HepG2 (cell line): ENCODE results near the gene BBS1. TPM values are rescaled to one million over a fixed set of nuclear protein-coding genes. Genes with fewer than 3 reads are reported as not detected.

Experiments
- CREM ChIP-seq, 2 experiments: sonication (generic) in 1 of 2; formaldehyde crosslinking in 1 of 2; IDR thresholded peaks; 2 replicates each; pipeline versions ENCODE4 v1.4.0 to v1.6.1; 2016 to 2020; ENCODE audit warnings: antibody characterized with exemption in 1 of 2, mild to moderate bottlenecking in 1 of 2, missing genetic modification reagents in 1 of 2
- DNMT1 ChIP-seq: sonication (generic); formaldehyde crosslinking; IDR thresholded peaks from 2 replicates; pipeline ENCODE4 v1.5.1; 2020; ENCODE audit warnings: mild to moderate bottlenecking, missing genetic modification reagents
- ETV5 ChIP-seq: IDR thresholded peaks from 2 replicates; pipeline ENCODE4 v1.6.1; 2018; ENCODE audit warnings: missing biosample characterization, missing genetic modification reagents, inconsistent platforms, borderline replicate concordance
- GZF1 ChIP-seq: sonication (generic); formaldehyde crosslinking; IDR thresholded peaks from 2 replicates; pipeline ENCODE4 v1.5.1; 2020; ENCODE audit warnings: mild to moderate bottlenecking, missing genetic modification reagents
- KLF9 ChIP-seq: IDR thresholded peaks from 2 replicates; pipeline ENCODE4 v1.6.1; 2016; ENCODE audit warnings: low read depth
- MED1 ChIP-seq: sonication (generic); formaldehyde crosslinking; IDR thresholded peaks from 2 replicates; pipeline ENCODE4 v1.4.0; 2020; ENCODE audit warnings: missing genetic modification reagents
- MED13 ChIP-seq: sonication (generic); formaldehyde crosslinking; IDR thresholded peaks from 2 replicates; pipeline ENCODE4 v1.5.0; 2020; ENCODE audit warnings: missing genetic modification reagents
- MTF1 ChIP-seq: sonication (generic); formaldehyde crosslinking; IDR thresholded peaks from 2 replicates; pipeline ENCODE4 v1.5.0; 2020; ENCODE audit warnings: missing genetic modification reagents
- NKX3-1 ChIP-seq: sonication (generic); formaldehyde crosslinking; IDR thresholded peaks from 2 replicates; pipeline ENCODE4 v1.5.0; 2020; ENCODE audit warnings: missing genetic modification reagents
- PCBP2 ChIP-seq: fragments of 200-400 bp; formaldehyde crosslinking; optimal IDR thresholded peaks from 2 replicates; pipeline ENCODE3; 2018; ENCODE audit warnings: low read length, low read depth; ENCODE audit not compliant: poor library complexity, severe bottlenecking
- RXRA ChIP-seq: sonication (generic); formaldehyde crosslinking; IDR thresholded peaks from 2 replicates; pipeline ENCODE4 v1.5.1; 2020; ENCODE audit warnings: missing genetic modification reagents
- SP1 ChIP-seq, 2 experiments: fragments of 450-650 bp in 1 of 2; sonication (generic) in 1 of 2; formaldehyde crosslinking in 1 of 2; IDR thresholded peaks; 2 replicates each; pipeline versions ENCODE4 v1.4.0 to v1.6.1; 2016 to 2020; ENCODE audit warnings: missing genetic modification reagents in 1 of 2
- TBP ChIP-seq: sonication (generic); formaldehyde crosslinking; IDR thresholded peaks from 2 replicates; pipeline ENCODE4 v1.5.0; 2020; ENCODE audit warnings: missing genetic modification reagents
- U2AF2 ChIP-seq: fragments of 200-400 bp; formaldehyde crosslinking; IDR thresholded peaks from 2 replicates; pipeline ENCODE4 v1.6.1; 2017; ENCODE audit warnings: low read depth, mild to moderate bottlenecking, low read length
- ZNF136 ChIP-seq: sonication (generic); formaldehyde crosslinking; IDR thresholded peaks from 2 replicates; pipeline ENCODE4 v1.8.1; 2022; ENCODE audit warnings: low read depth, mild to moderate bottlenecking, moderate library complexity, missing genetic modification reagents
- ZNF282 ChIP-seq: fragments of 450-650 bp; IDR thresholded peaks from 2 replicates; pipeline ENCODE4 v1.6.1; 2018; ENCODE audit not compliant: partially characterized antibody
- ZNF326 ChIP-seq: sonication (generic); formaldehyde crosslinking; IDR thresholded peaks from 2 replicates; pipeline ENCODE4 v1.4.0; 2020; ENCODE audit warnings: missing genetic modification reagents, borderline replicate concordance
- ZNF547 ChIP-seq: sonication (generic); formaldehyde crosslinking; IDR thresholded peaks from 2 replicates; pipeline ENCODE4 v1.5.1; 2020; ENCODE audit warnings: mild to moderate bottlenecking, missing genetic modification reagents
- ZNF747 ChIP-seq: sonication (generic); formaldehyde crosslinking; IDR thresholded peaks from 2 replicates; pipeline ENCODE4 v1.8.1; 2023; ENCODE audit warnings: missing genetic modification reagents, mild to moderate bottlenecking, borderline replicate concordance
- ZNF749 ChIP-seq: sonication (generic); formaldehyde crosslinking; IDR thresholded peaks from 2 replicates; pipeline ENCODE4 v1.8.0; 2022; ENCODE audit warnings: mild to moderate bottlenecking, missing genetic modification reagents, moderate library complexity, borderline replicate concordance
- ZNF816 ChIP-seq: sonication (generic); formaldehyde crosslinking; IDR thresholded peaks from 2 replicates; pipeline ENCODE4 v1.8.0; 2022; ENCODE audit warnings: missing genetic modification reagents, mild to moderate bottlenecking, borderline replicate concordance
- polyA plus RNA-seq, 8 experiments: library from polyadenylated mRNA; depleted of rRNA in 3 of 8; stranded (reverse) in 7 of 8; unstranded in 1 of 8; fragments of >200 nt; fragmentation: Illumina TruSeq in 4 of 8; extraction: Trizol in 4 of 8; gene quantifications; 2 replicates each; pipeline versions ENCODE4 v1.2.1 to v1.2.3, GENCODE V29; 2011 to 2016; ENCODE audit warnings: low read depth in 4 of 8, missing spikeins in 1 of 8, mixed read lengths in 1 of 8; ENCODE audit not compliant: insufficient read depth in 1 of 8
- total RNA-seq, 5 experiments: library from RNA; depleted of rRNA; stranded (reverse); fragments of >200 nt; fragmentation: Illumina TruSeq; extraction: Trizol; gene quantifications; 2 replicates each; pipeline ENCODE4 v1.2.3, GENCODE V29; 2016; ENCODE audit warnings: low read depth in 1 of 5
- TF ChIP-seq, protein P1 (sequence below): sonication (generic); formaldehyde crosslinking; IDR thresholded peaks from 2 replicates; pipeline ENCODE4 v1.5.0; 2020; ENCODE audit warnings: missing genetic modification reagents
- TF ChIP-seq, protein P2 (sequence below): IDR thresholded peaks from 2 replicates; pipeline ENCODE4 v1.6.1; 2016; ENCODE audit warnings: low read depth, borderline replicate concordance
- TF ChIP-seq, protein P3 (sequence below): sonication (generic); formaldehyde crosslinking; IDR thresholded peaks from 2 replicates; pipeline ENCODE4 v1.5.1; 2020; ENCODE audit warnings: missing genetic modification reagents, mild to moderate bottlenecking, borderline replicate concordance
- TF ChIP-seq, protein P4 (sequence below): sonication (generic); formaldehyde crosslinking; conservative IDR thresholded peaks from 2 replicates; pipeline ENCODE4 v1.5.0; 2020; ENCODE audit warnings: missing genetic modification reagents
- TF ChIP-seq, protein P5 (sequence below): sonication (generic); formaldehyde crosslinking; IDR thresholded peaks from 2 replicates; pipeline ENCODE4 v1.9.0; 2022; ENCODE audit warnings: missing genetic modification reagents, mild to moderate bottlenecking, borderline replicate concordance

The BBS1 gene
- total and polyA plus RNA-seq, 2 of the 13 experiments (the other 11 are each of a cell fraction or from before 2014, with no cell fraction given) = 11.7 to 14.1 TPM

DNA sequence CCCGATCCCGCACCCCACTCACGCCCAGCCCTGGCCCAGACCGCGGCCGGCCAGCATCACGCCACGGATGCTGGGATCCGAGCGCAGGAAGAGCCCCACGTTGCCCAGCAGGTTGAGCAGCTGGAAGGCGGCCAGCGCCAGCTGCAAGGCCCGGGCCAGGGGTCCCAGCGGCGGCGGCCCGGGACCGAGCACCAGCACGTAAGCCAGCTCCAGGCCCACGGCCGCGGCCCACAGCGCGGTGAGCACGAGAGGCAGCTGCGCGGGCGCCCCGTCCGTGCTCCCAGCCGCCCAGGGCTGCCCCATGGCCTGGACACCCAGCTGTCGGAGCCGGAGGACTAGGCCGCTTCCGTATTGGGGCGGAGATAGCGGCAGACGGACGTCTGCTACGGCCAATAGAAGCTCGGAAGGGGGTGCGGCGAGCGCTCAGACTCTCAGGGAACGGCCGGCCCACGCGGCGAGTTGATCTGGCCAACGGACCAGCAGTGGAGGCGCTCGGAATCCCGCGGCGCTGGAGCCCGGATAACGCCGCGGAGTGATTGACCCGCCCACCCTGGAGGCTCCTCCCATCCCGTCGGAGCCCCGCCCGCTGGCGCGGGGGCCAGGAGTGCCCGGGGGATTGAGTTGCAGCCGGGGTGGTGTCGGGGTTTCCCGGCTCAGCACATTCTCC, 35.4 kb downstream of the BBS1 start, which contains the start of gene ZDHHC24 (continued):
- peak; percentile 55; the same call in 1 of the 2 replicates for TF ChIP-seq MED13 (CRISPR knock-in tag)
- TF ChIP-seq RXRA (CRISPR knock-in tag) = 0 out of 2 replicates have a peak, but pooled peaks have one; percentile 15
- no peak for TF ChIP-seq ZNF747 (CRISPR knock-in tag)
- peak; percentile 36; the same call in 1 of the 2 replicates for TF ChIP-seq ZNF749
- no peak for TF ChIP-seq GZF1 (CRISPR knock-in tag)
- TF ChIP-seq, protein P1, sequence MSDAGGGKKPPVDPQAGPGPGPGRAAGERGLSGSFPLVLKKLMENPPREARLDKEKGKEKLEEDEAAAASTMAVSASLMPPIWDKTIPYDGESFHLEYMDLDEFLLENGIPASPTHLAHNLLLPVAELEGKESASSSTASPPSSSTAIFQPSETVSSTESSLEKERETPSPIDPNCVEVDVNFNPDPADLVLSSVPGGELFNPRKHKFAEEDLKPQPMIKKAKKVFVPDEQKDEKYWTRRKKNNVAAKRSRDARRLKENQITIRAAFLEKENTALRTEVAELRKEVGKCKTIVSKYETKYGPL (CRISPR knock-in tag) = no peak
- TF ChIP-seq ZNF282 = no peak
- TF ChIP-seq, protein P2, sequence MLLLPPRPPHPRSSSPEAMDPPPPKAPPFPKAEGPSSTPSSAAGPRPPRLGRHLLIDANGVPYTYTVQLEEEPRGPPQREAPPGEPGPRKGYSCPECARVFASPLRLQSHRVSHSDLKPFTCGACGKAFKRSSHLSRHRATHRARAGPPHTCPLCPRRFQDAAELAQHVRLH = 0 out of 2 replicates have a peak, but pooled peaks have one; percentile 25
- TF ChIP-seq MTF1 (CRISPR knock-in tag) = no peak
- TF ChIP-seq SP1 (IDR thresholded peaks at IDR 0.05) = no peak
- TF ChIP-seq SP1 (CRISPR knock-in tag; IDR thresholded peaks at IDR 0.05) = peak; percentile 67
- TF ChIP-seq NKX3-1 (CRISPR knock-in tag) = 0 out of 2 replicates have a peak, but pooled peaks have one; percentile 40
- TF ChIP-seq KLF9 (CRISPR knock-in tag) = no peak
- TF ChIP-seq U2AF2 = no peak
- 0 out of 2 replicates have a peak, but pooled peaks have one; percentile 19 for TF ChIP-seq CREM (IDR thresholded peaks at IDR 0.05)
- TF ChIP-seq CREM (CRISPR knock-in tag; IDR thresholded peaks at IDR 0.05) = no peak
- TF ChIP-seq ZNF547 (CRISPR knock-in tag) = peak; percentile 58; the same call in 1 of the 2 replicates
- TF ChIP-seq PCBP2 = no peak
- TF ChIP-seq, protein P3, sequence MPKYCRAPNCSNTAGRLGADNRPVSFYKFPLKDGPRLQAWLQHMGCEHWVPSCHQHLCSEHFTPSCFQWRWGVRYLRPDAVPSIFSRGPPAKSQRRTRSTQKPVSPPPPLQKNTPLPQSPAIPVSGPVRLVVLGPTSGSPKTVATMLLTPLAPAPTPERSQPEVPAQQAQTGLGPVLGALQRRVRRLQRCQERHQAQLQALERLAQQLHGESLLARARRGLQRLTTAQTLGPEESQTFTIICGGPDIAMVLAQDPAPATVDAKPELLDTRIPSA = no peak
- TF ChIP-seq ZNF816 = no peak
- no peak for TF ChIP-seq TBP (CRISPR knock-in tag)
- TF ChIP-seq MED1 (CRISPR knock-in tag) = peak; percentile 44; the same call in 1 of the 2 replicates
- TF ChIP-seq DNMT1 (CRISPR knock-in tag) = peak; percentile 69; the same call in 1 of the 2 replicates
- no peak for TF ChIP-seq ZNF326 (CRISPR knock-in tag)
- TF ChIP-seq, protein P4, sequence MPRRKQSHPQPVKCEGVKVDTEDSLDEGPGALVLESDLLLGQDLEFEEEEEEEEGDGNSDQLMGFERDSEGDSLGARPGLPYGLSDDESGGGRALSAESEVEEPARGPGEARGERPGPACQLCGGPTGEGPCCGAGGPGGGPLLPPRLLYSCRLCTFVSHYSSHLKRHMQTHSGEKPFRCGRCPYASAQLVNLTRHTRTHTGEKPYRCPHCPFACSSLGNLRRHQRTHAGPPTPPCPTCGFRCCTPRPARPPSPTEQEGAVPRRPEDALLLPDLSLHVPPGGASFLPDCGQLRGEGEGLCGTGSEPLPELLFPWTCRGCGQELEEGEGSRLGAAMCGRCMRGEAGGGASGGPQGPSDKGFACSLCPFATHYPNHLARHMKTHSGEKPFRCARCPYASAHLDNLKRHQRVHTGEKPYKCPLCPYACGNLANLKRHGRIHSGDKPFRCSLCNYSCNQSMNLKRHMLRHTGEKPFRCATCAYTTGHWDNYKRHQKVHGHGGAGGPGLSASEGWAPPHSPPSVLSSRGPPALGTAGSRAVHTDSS (CRISPR knock-in tag) = 0 out of 2 replicates have a peak, but pooled peaks have one; percentile 54
- TF ChIP-seq, protein P5, sequence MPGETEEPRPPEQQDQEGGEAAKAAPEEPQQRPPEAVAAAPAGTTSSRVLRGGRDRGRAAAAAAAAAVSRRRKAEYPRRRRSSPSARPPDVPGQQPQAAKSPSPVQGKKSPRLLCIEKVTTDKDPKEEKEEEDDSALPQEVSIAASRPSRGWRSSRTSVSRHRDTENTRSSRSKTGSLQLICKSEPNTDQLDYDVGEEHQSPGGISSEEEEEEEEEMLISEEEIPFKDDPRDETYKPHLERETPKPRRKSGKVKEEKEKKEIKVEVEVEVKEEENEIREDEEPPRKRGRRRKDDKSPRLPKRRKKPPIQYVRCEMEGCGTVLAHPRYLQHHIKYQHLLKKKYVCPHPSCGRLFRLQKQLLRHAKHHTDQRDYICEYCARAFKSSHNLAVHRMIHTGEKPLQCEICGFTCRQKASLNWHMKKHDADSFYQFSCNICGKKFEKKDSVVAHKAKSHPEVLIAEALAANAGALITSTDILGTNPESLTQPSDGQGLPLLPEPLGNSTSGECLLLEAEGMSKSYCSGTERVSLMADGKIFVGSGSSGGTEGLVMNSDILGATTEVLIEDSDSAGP (CRISPR knock-in tag) = peak; percentile 41; the same call in 1 of the 2 replicates
- TF ChIP-seq ETV5 (CRISPR knock-in tag) = peak; percentile 17; the same call in 1 of the 2 replicates
- no peak for TF ChIP-seq ZNF136 (CRISPR knock-in tag)
